ENCODE measurements around the gene SMARCC2.

GRCh38 chr12:56146492-56147460, 42.5 kb downstream of the SMARCC2 start:
- TF ChIP-seq CTCF (IDR thresholded peaks at IDR 0.05 in 4 of 5, conservative IDR thresholded peaks at IDR 0.05 in 1 of 5) (no peak), POLR2A (IDR thresholded peaks at IDR 0.05) (no peak)
